Measurements from ENCODE around the gene UBAP2. TPM values are rescaled to one million over a fixed set of nuclear protein-coding genes. Genes with fewer than 3 reads are reported as not detected.

Gene UBAP2
- total RNA-seq, 1 experiment from 2014 or later: 60.8 TPM

DNA sequence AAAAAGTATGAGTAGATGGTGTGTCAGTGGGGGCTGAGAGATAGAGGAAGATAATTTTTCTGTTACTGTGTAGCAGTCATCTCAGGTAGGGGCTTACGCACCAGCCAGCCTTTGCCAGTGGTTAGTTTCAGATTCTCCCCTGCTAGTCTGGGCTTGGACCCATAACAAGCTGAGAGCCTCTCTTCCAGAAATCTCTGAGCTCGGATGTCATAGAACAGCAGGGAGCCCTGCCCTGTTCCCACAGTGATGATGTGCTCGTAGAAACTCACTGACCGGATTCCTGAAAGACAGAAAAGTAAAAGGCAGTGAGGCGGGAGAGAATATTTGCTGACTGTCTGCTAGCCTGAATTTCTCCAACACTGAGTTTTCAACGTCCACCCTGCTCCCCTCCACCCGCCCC, 40.6 kb upstream of the UBAP2 start:
- Histone ChIP-seq H4K20me1 (ENCODE audit: control insufficient read depth, insufficient read depth, insufficient read length) (peaks cover 4% of the 10 kb centered on the region), H3K79me2 (ENCODE audit: insufficient read depth, low read length) (no peaks in the 10 kb centered on the region), H3K14ac (ENCODE audit: insufficient read depth, low read length) (no peak overlapping the region), H4K5ac (ENCODE audit: insufficient read length, low read depth, low read length) (no peak overlapping the region), H2BK120ac (ENCODE audit: low read depth, low read length, poor library complexity, severe bottlenecking) (no peak overlapping the region), H2BK20ac (ENCODE audit: low read depth, low read length, poor library complexity, severe bottlenecking) (no peak overlapping the region), H3K23ac (ENCODE audit: insufficient read length, low read depth, low read length) (no peak overlapping the region), H3K9ac (ENCODE audit: extremely low read depth, insufficient read length, low read length) (no peak overlapping the region), H3K18ac (ENCODE audit: insufficient read length, low read depth, low read length) (no peak overlapping the region), H3T11ph (ENCODE audit: low read length) (no peak overlapping the region), H2BK15ac (ENCODE audit: low read depth, low read length) (no peak overlapping the region), H4K8ac (replicated peaks; ENCODE audit: insufficient read length, low read depth, low read length) (no peak overlapping the region), H2AFZ (ENCODE audit: low read length) (no peak overlapping the region), H3K56ac (ENCODE audit: insufficient read length, low read depth, low read length) (no peak overlapping the region), H2BK5ac (ENCODE audit: insufficient read length, low read length) (no peak overlapping the region), H4K91ac (ENCODE audit: insufficient read length, low read depth, low read length) (no peak overlapping the region), H3K27ac (ENCODE audit: insufficient read length, low read depth, low read length) (no peak overlapping the region), H3K9me3 (ENCODE audit: control insufficient read depth, low read depth, low read length) (no peaks in the 10 kb centered on the region), H2AK5ac (ENCODE audit: insufficient read length, low read length) (no peak overlapping the region), H2BK12ac (ENCODE audit: insufficient read length, low read depth, low read length) (no peak overlapping the region), H3K27me3 (ENCODE audit: insufficient read depth, low read length) (no peaks in the 10 kb centered on the region), H3K23me2 (ENCODE audit: insufficient read length, low read depth, low read length, poor library complexity, severe bottlenecking) (no peaks in the 10 kb centered on the region), H3K4me1 (ENCODE audit: insufficient read depth, low read length) (no peaks in the 10 kb centered on the region), H3K4ac (ENCODE audit: low read depth, low read length) (no peak overlapping the region), H3K79me1 (ENCODE audit: insufficient read depth, low read depth, low read length, poor library complexity, severe bottlenecking) (no peaks in the 10 kb centered on the region), H3K4me2 (ENCODE audit: insufficient read depth, insufficient read length, low read length) (no peak overlapping the region)
- no peak overlapping the region for H3K4me3 Mint-ChIP-seq
- TF ChIP-seq, protein P1, sequence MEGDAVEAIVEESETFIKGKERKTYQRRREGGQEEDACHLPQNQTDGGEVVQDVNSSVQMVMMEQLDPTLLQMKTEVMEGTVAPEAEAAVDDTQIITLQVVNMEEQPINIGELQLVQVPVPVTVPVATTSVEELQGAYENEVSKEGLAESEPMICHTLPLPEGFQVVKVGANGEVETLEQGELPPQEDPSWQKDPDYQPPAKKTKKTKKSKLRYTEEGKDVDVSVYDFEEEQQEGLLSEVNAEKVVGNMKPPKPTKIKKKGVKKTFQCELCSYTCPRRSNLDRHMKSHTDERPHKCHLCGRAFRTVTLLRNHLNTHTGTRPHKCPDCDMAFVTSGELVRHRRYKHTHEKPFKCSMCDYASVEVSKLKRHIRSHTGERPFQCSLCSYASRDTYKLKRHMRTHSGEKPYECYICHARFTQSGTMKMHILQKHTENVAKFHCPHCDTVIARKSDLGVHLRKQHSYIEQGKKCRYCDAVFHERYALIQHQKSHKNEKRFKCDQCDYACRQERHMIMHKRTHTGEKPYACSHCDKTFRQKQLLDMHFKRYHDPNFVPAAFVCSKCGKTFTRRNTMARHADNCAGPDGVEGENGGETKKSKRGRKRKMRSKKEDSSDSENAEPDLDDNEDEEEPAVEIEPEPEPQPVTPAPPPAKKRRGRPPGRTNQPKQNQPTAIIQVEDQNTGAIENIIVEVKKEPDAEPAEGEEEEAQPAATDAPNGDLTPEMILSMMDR (conservative IDR thresholded peaks at IDR 0.05): no peak
- no peaks in the 10 kb centered on the region for H3K9me3 Mint-ChIP-seq
- WGBS (ENCODE audit: extremely low coverage, insufficient read length, low lambda C conversion rate): no CpG with 5 or more reads among the region's 7 CpGs
- H3K4me1 Mint-ChIP-seq: no peaks in the 10 kb centered on the region
- no peak overlapping the region for H3K27ac Mint-ChIP-seq
- no peaks in the 10 kb centered on the region for H3K27me3 Mint-ChIP-seq (ENCODE audit: low read depth)
- peaks cover 27 to 82% (median 76%) of the 10 kb centered on the region in 3 experiments; a peak in 6 of 7 replicates for H3K36me3 Mint-ChIP-seq (ENCODE audit: insufficient read depth in 1 of 3, low read depth in 3 of 3)
- no peak for DNase-seq

Measured in H9 (cell line).